H7 (cell line): Measurements from ENCODE around the gene SLC9A1. TPM values are rescaled to one million over a fixed set of nuclear protein-coding genes. Genes with fewer than 3 reads are reported as not detected.

Experiments used
- DNase-seq: peaks from one replicate; pipeline ENCODE4 v3.0.0; 2012
- H3K27me3 ChIP-seq: 2 replicates; pipeline ENCODE4 v1.6.0; 2011; ENCODE audit warnings: mild to moderate bottlenecking, low read length; ENCODE audit not compliant: control insufficient read depth, insufficient read depth
- H3K36me3 ChIP-seq: replicated peaks from 2 replicates; pipeline ENCODE4 v1.5.1; 2011; ENCODE audit warnings: low read length; ENCODE audit not compliant: control insufficient read depth, insufficient read depth
- H3K4me3 ChIP-seq: 2 replicates; pipeline ENCODE4 v1.5.1; 2011; ENCODE audit warnings: low read depth, mild to moderate bottlenecking, control low read depth, low read length, moderate library complexity; ENCODE audit not compliant: insufficient read depth
- total RNA-seq: library from RNA; depleted of rRNA; stranded (reverse); fragments of >200 nt; shearing (Covaris generic); gene quantifications from 2 replicates; pipeline ENCODE4 v1.2.3, GENCODE V29; 2014

The SLC9A1 gene
- total RNA-seq, 1 experiment from 2014 or later: 13.1 TPM

- Histone ChIP-seq H3K36me3 (no peaks in the 10 kb centered on the region; the same call in 1 of the 2 replicates), H3K4me3 (no peak overlapping the region), H3K27me3 (no peaks in the 10 kb centered on the region)
- DNase-seq: no peak
Observed at GRCh38 chr1:27144920-27145661, 9.8 kb downstream of the SLC9A1 start.

GRCh38 chr1:27144049-27144748 is 10.7 kb downstream of the SLC9A1 start:
- Histone ChIP-seq H3K27me3 (no peaks in the 10 kb centered on the region), H3K4me3 (no peak overlapping the region), H3K36me3 (no peaks in the 10 kb centered on the region; the same call in 1 of the 2 replicates)
- DNase-seq: no peak

GRCh38 chr1:27143401-27143800 is 11.5 kb downstream of the SLC9A1 start:
- H3K36me3 ChIP-seq: no peaks in the 10 kb centered on the region
- no peak for DNase-seq
- no peak overlapping the region for H3K4me3 ChIP-seq
- no peaks in the 10 kb centered on the region for H3K27me3 ChIP-seq

- Histone ChIP-seq H3K4me3 (no peak overlapping the region), H3K36me3 (no peaks in the 10 kb centered on the region), H3K27me3 (no peaks in the 10 kb centered on the region)
- DNase-seq: no peak
Observed at GRCh38 chr1:27142464-27142863, 12.5 kb downstream of the SLC9A1 start.

- Histone ChIP-seq H3K36me3 (no peaks in the 10 kb centered on the region), H3K4me3 (no peak overlapping the region), H3K27me3 (no peaks in the 10 kb centered on the region)
- DNase-seq: peak; percentile 71
Observed at GRCh38 chr1:27141266-27142003, 13.5 kb downstream of the SLC9A1 start.

- Histone ChIP-seq H3K27me3 (no peaks in the 10 kb centered on the region), H3K4me3 (no peak overlapping the region), H3K36me3 (no peaks in the 10 kb centered on the region)
- no peak for DNase-seq
Observed at GRCh38 chr1:27139980-27140379, 14.9 kb downstream of the SLC9A1 start.

GRCh38 chr1:27138927-27139326 is 16.0 kb downstream of the SLC9A1 start:
- Histone ChIP-seq H3K4me3 (no peak overlapping the region), H3K36me3 (no peaks in the 10 kb centered on the region), H3K27me3 (no peaks in the 10 kb centered on the region)
- DNase-seq: no peak

- DNase-seq: no peak
- Histone ChIP-seq H3K4me3 (no peak overlapping the region), H3K27me3 (no peaks in the 10 kb centered on the region), H3K36me3 (no peaks in the 10 kb centered on the region; the same call in 1 of the 2 replicates)
Observed at GRCh38 chr1:27138368-27138767, 16.6 kb downstream of the SLC9A1 start.

- Histone ChIP-seq H3K27me3 (no peaks in the 10 kb centered on the region), H3K36me3 (no peaks in the 10 kb centered on the region; the same call in 1 of the 2 replicates), H3K4me3 (no peak overlapping the region)
- DNase-seq: no peak
Observed at GRCh38 chr1:27137544-27138075, 17.3 kb downstream of the SLC9A1 start.

GRCh38 chr1:27136998-27137542 is 17.9 kb downstream of the SLC9A1 start:
- H3K27me3 ChIP-seq: no peaks in the 10 kb centered on the region
- no peaks in the 10 kb centered on the region; the same call in 1 of the 2 replicates for H3K36me3 ChIP-seq
- peak; percentile 56 for DNase-seq
- H3K4me3 ChIP-seq: no peak overlapping the region

GRCh38 chr1:27136236-27136551 is 18.7 kb downstream of the SLC9A1 start:
- H3K27me3 ChIP-seq: no peaks in the 10 kb centered on the region
- no peak for DNase-seq
- H3K36me3 ChIP-seq: no peaks in the 10 kb centered on the region; the same call in 1 of the 2 replicates
- H3K4me3 ChIP-seq: no peak overlapping the region

- Histone ChIP-seq H3K4me3 (no peak overlapping the region), H3K36me3 (no peaks in the 10 kb centered on the region; the same call in 1 of the 2 replicates), H3K27me3 (no peaks in the 10 kb centered on the region)
- peak; percentile 84 for DNase-seq
Observed at GRCh38 chr1:27135541-27136235, 19.2 kb downstream of the SLC9A1 start.

GRCh38 chr1:27133991-27134390 is 20.9 kb downstream of the SLC9A1 start:
- no peak for DNase-seq

GRCh38 chr1:27133158-27133557 is 21.8 kb downstream of the SLC9A1 start:
- no peaks in the 10 kb centered on the region for H3K27me3 ChIP-seq
- DNase-seq: no peak
- no peak overlapping the region for H3K4me3 ChIP-seq
- H3K36me3 ChIP-seq: no peaks in the 10 kb centered on the region; the same call in 1 of the 2 replicates

More at GRCh38 chr1:27133991-27134390, 20.9 kb downstream of the SLC9A1 start:
- Histone ChIP-seq H3K27me3 (no peaks in the 10 kb centered on the region), H3K36me3 (no peaks in the 10 kb centered on the region; the same call in 1 of the 2 replicates), H3K4me3 (no peak overlapping the region)
